H9 (cell line): Measurements from ENCODE around the gene INPP5A. TPM values are rescaled to one million over a fixed set of nuclear protein-coding genes. Genes with fewer than 3 reads are reported as not detected.

Experiments used
- DNase-seq: peaks from one replicate; pipeline ENCODE4 v3.0.0-alpha.2; 2017
- H2AFZ ChIP-seq: one replicate; pipeline ENCODE4 v1.6.1; 2013; ENCODE audit warnings: mild to moderate bottlenecking, low read length, control low read depth, moderate library complexity
- H2AK5ac ChIP-seq: 2 replicates; pipeline ENCODE4 v1.6.1; 2013; ENCODE audit warnings: low read length, control low read depth, mixed read lengths; ENCODE audit not compliant: insufficient read length
- H2BK120ac ChIP-seq: one replicate; pipeline ENCODE4 v1.6.1; 2013; ENCODE audit warnings: low read depth, mild to moderate bottlenecking, low read length, control low read depth, inconsistent platforms; ENCODE audit not compliant: poor library complexity, severe bottlenecking
- H2BK12ac ChIP-seq: 2 replicates; pipeline ENCODE4 v1.6.1; 2013; ENCODE audit warnings: low read length, control low read depth, mixed read lengths, low read depth; ENCODE audit not compliant: insufficient read length
- H2BK15ac ChIP-seq: 2 replicates; pipeline ENCODE4 v1.6.1; 2013; ENCODE audit warnings: low read depth, low read length, control low read depth
- H2BK20ac ChIP-seq: one replicate; pipeline ENCODE4 v1.6.1; 2013; ENCODE audit warnings: low read depth, mild to moderate bottlenecking, low read length, control low read depth, inconsistent platforms; ENCODE audit not compliant: poor library complexity, severe bottlenecking
- H2BK5ac ChIP-seq: 2 replicates; pipeline ENCODE4 v1.6.1; 2013; ENCODE audit warnings: low read length, control low read depth, mixed read lengths; ENCODE audit not compliant: insufficient read length
- H3K14ac ChIP-seq: 2 replicates; pipeline ENCODE4 v1.6.1; 2013; ENCODE audit warnings: low read length, control low read depth; ENCODE audit not compliant: insufficient read depth
- H3K18ac ChIP-seq: 2 replicates; pipeline ENCODE4 v1.6.1; 2013; ENCODE audit warnings: low read depth, mild to moderate bottlenecking, mixed read lengths, low read length, control low read depth; ENCODE audit not compliant: insufficient read length
- H3K23ac ChIP-seq: 2 replicates; pipeline ENCODE4 v1.6.1; 2013; ENCODE audit warnings: low read length, control low read depth, mixed read lengths, low read depth; ENCODE audit not compliant: insufficient read length
- H3K23me2 ChIP-seq: 2 replicates; pipeline ENCODE4 v1.6.1; 2013; ENCODE audit warnings: low read depth, mild to moderate bottlenecking, mixed read lengths, low read length, control low read depth; ENCODE audit not compliant: insufficient read length, poor library complexity, severe bottlenecking
- H3K27ac ChIP-seq: 2 replicates; pipeline ENCODE4 v1.5.1; 2013; ENCODE audit warnings: low read length, control low read depth, mixed read lengths, low read depth; ENCODE audit not compliant: insufficient read length
- H3K27me3 ChIP-seq: 2 replicates; pipeline ENCODE4 v1.6.1; 2013; ENCODE audit warnings: low read length, control low read depth, inconsistent platforms; ENCODE audit not compliant: insufficient read depth
- H3K4ac ChIP-seq: 2 replicates; pipeline ENCODE4 v1.6.1; 2013; ENCODE audit warnings: low read depth, mild to moderate bottlenecking, control low read depth, inconsistent platforms, low read length, moderate library complexity
- H3K4me1 ChIP-seq: 2 replicates; pipeline ENCODE4 v1.6.1; 2013; ENCODE audit warnings: low read length, control low read depth, inconsistent platforms; ENCODE audit not compliant: insufficient read depth
- H3K4me2 ChIP-seq: 2 replicates; pipeline ENCODE4 v1.6.1; 2013; ENCODE audit warnings: low read length, control low read depth, mixed read lengths; ENCODE audit not compliant: insufficient read length, insufficient read depth
- H3K56ac ChIP-seq: 2 replicates; pipeline ENCODE4 v1.6.1; 2013; ENCODE audit warnings: low read depth, mild to moderate bottlenecking, mixed read lengths, low read length, control low read depth; ENCODE audit not compliant: insufficient read length
- H3K79me1 ChIP-seq: 2 replicates; pipeline ENCODE4 v1.6.1; 2013; ENCODE audit warnings: low read depth, mild to moderate bottlenecking, moderate library complexity, low read length, control low read depth, inconsistent platforms; ENCODE audit not compliant: insufficient read depth, poor library complexity, severe bottlenecking
- H3K79me2 ChIP-seq: 2 replicates; pipeline ENCODE4 v1.6.1; 2013; ENCODE audit warnings: low read length, control low read depth, inconsistent platforms; ENCODE audit not compliant: insufficient read depth
- H3K9ac ChIP-seq: 2 replicates; pipeline ENCODE4 v1.6.1; 2013; ENCODE audit warnings: low read length, control low read depth, mixed read lengths; ENCODE audit not compliant: insufficient read length; ENCODE audit errors: extremely low read depth
- H3K9me3 ChIP-seq: one replicate; pipeline ENCODE4 v1.6.1; 2013; ENCODE audit warnings: low read depth, low read length, inconsistent platforms; ENCODE audit not compliant: control insufficient read depth
- H3T11ph ChIP-seq: one replicate; pipeline ENCODE4 v1.6.1; 2013; ENCODE audit warnings: mild to moderate bottlenecking, low read length, control low read depth, inconsistent platforms
- H4K20me1 ChIP-seq: one replicate; pipeline ENCODE4 v1.6.1; 2013; ENCODE audit not compliant: control insufficient read depth, insufficient read length, insufficient read depth
- H4K5ac ChIP-seq: 2 replicates; pipeline ENCODE4 v1.6.1; 2013; ENCODE audit warnings: low read depth, mild to moderate bottlenecking, mixed read lengths, low read length, control low read depth; ENCODE audit not compliant: insufficient read length
- H4K8ac ChIP-seq: replicated peaks from 2 replicates; pipeline ENCODE4 v1.6.1; 2013; ENCODE audit warnings: low read length, control low read depth, mixed read lengths, low read depth; ENCODE audit not compliant: insufficient read length
- H4K91ac ChIP-seq: 2 replicates; pipeline ENCODE4 v1.6.1; 2013; ENCODE audit warnings: low read depth, mild to moderate bottlenecking, moderate library complexity, mixed read lengths, low read length, control low read depth; ENCODE audit not compliant: insufficient read length
- H3K27ac Mint-ChIP-seq, 3 experiments: 2 replicates in 2 of 3; 3 replicates in 1 of 3; pipeline ENCODE4 v1.8.0; 2020 to 2021; ENCODE audit warnings: mixed read lengths in 3 of 3, mild to moderate bottlenecking in 1 of 3, moderate library complexity in 1 of 3
- H3K27me3 Mint-ChIP-seq: 2 replicates; pipeline ENCODE4 v1.8.0; 2021; ENCODE audit warnings: low read depth, mild to moderate bottlenecking, moderate library complexity, mixed read lengths
- H3K36me3 Mint-ChIP-seq, 3 experiments: 2 replicates in 2 of 3; 3 replicates in 1 of 3; pipeline ENCODE4 v1.8.0; 2020 to 2021; ENCODE audit warnings: low read depth in 3 of 3, mixed read lengths in 3 of 3; ENCODE audit not compliant: insufficient read depth in 1 of 3
- H3K4me1 Mint-ChIP-seq, 2 experiments: 2 replicates each; pipeline ENCODE4 v1.8.0; 2020; ENCODE audit warnings: mixed read lengths in 2 of 2
- H3K4me3 Mint-ChIP-seq, 2 experiments: 2 replicates in 1 of 2; 3 replicates in 1 of 2; pipeline ENCODE4 v1.8.0; 2020 to 2021; ENCODE audit warnings: mild to moderate bottlenecking in 2 of 2, mixed read lengths in 2 of 2, moderate library complexity in 1 of 2
- H3K9me3 Mint-ChIP-seq, 2 experiments: 2 replicates in 1 of 2; 3 replicates in 1 of 2; pipeline ENCODE4 v1.8.0; 2020; ENCODE audit warnings: mild to moderate bottlenecking in 2 of 2, mixed read lengths in 2 of 2, moderate library complexity in 1 of 2
- CTCF ChIP-seq: fragments of 200-600 bp; sonication (generic); conservative IDR thresholded peaks from 3 replicates; pipeline ENCODE4 v1.8.0; 2021; ENCODE audit warnings: antibody characterized with exemption, mild to moderate bottlenecking
- WGBS: extraction: QIAGEN DNeasy Blood & Tissue Kit; methylation state at CpG from one replicate; pipeline ENCODE4 v1.1.7; 2013; ENCODE audit warnings: missing lambda C conversion rate, low lambda C conversion rate, mixed read lengths; ENCODE audit not compliant: insufficient read length; ENCODE audit errors: extremely low coverage; 5-methylcytosine and 5-hydroxymethylcytosine counted together
- total RNA-seq: library from RNA; stranded (reverse); gene quantifications from 2 replicates; pipeline ENCODE4 v1.2.1, GENCODE V29; 2021

INPP5A gene
- total RNA-seq, 1 experiment from 2014 or later = 17.7 TPM

- Histone ChIP-seq H2BK15ac (no peak overlapping the region), H3K4ac (no peak overlapping the region), H3K79me2 (no peaks in the 10 kb centered on the region), H3K4me2 (no peak overlapping the region), H2AK5ac (no peak overlapping the region), H3K27ac (no peak overlapping the region), H3K9me3 (no peaks in the 10 kb centered on the region), H4K91ac (no peak overlapping the region), H2BK120ac (no peak overlapping the region), H4K8ac (no peak overlapping the region), H3K4me1 (no peaks in the 10 kb centered on the region), H3K9ac (no peak overlapping the region), H2BK20ac (no peak overlapping the region), H3K18ac (no peak overlapping the region), H2AFZ (no peak overlapping the region), H3T11ph (no peak overlapping the region), H3K79me1 (no peaks in the 10 kb centered on the region), H3K23ac (no peak overlapping the region), H2BK5ac (no peak overlapping the region), H3K23me2 (no peaks in the 10 kb centered on the region), H3K14ac (no peak overlapping the region), H4K5ac (no peak overlapping the region), H3K56ac (no peak overlapping the region), H4K20me1 (no peaks in the 10 kb centered on the region), H2BK12ac (no peak overlapping the region), H3K27me3 (no peaks in the 10 kb centered on the region)
- Mint-ChIP-seq H3K36me3 (peaks cover 0 to 5% (median 2%) of the 10 kb centered on the region in 3 experiments; a peak in 1 of 7 replicates), H3K27ac (no peak overlapping the region; a peak in 1 of 7 replicates), H3K4me3 (no peak overlapping the region), H3K27me3 (no peaks in the 10 kb centered on the region), H3K4me1 (peaks cover 0 to 3% of the 10 kb centered on the region in 2 experiments; a peak in 1 of 4 replicates), H3K9me3 (no peaks in the 10 kb centered on the region; a peak in 1 of 5 replicates)
- WGBS = no CpG with 5 or more reads among the region's 29 CpGs
- DNase-seq = no peak
- no peak for TF ChIP-seq CTCF
Observed at GRCh38 chr10:132663666-132664365, 126.2 kb downstream of the INPP5A start.
